SK-N-SH treated with all-trans-retinoic acid at 6 μM for 48 hours (cell line): ENCODE results near the gene RIPK4.

Source experiments
- ARNTL ChIP-seq: fragments of 450-650 bp; formaldehyde crosslinking; IDR thresholded peaks from 2 replicates; pipeline ENCODE4 v1.5.0; 2020; ENCODE audit warnings: low read depth, mild to moderate bottlenecking, moderate library complexity, borderline replicate concordance
- GLIS3 ChIP-seq: fragments of 250-450 bp; sonication (Bioruptor Pico); IDR thresholded peaks from 2 replicates; pipeline ENCODE4 v1.5.0; 2020; ENCODE audit warnings: mild to moderate bottlenecking, moderate library complexity
- ISL1 ChIP-seq: fragments of 250-450 bp; sonication (Bioruptor Pico); IDR thresholded peaks from 2 replicates; pipeline ENCODE4 v2.1.2; 2022; ENCODE audit warnings: mild to moderate bottlenecking, moderate library complexity
- PATZ1 ChIP-seq: fragments of 250-450 bp; sonication (Bioruptor Pico); IDR thresholded peaks from 2 replicates; pipeline ENCODE4 v1.8.0; 2020; ENCODE audit warnings: mild to moderate bottlenecking, moderate library complexity, borderline replicate concordance
- PPARA ChIP-seq: fragments of 250-450 bp; sonication (Bioruptor Pico); IDR thresholded peaks from 2 replicates; pipeline ENCODE4 v1.5.0; 2020; ENCODE audit warnings: mild to moderate bottlenecking, borderline replicate concordance
- RARB ChIP-seq: fragments of 250-450 bp; sonication (Bioruptor Pico); IDR thresholded peaks from 2 replicates; pipeline ENCODE4 v1.8.0; 2021; ENCODE audit warnings: mild to moderate bottlenecking, moderate library complexity
- TCF4 ChIP-seq: fragments of 250-450 bp; sonication (Bioruptor Pico); IDR thresholded peaks from 2 replicates; pipeline ENCODE4 v1.8.0; 2021; ENCODE audit warnings: mild to moderate bottlenecking, moderate library complexity, borderline replicate concordance
- TOX ChIP-seq: fragments of 250-450 bp; sonication (Bioruptor Pico); IDR thresholded peaks from 2 replicates; pipeline ENCODE4 v1.8.0; 2021; ENCODE audit warnings: mild to moderate bottlenecking, moderate library complexity, borderline replicate concordance
- TSHZ2 ChIP-seq: fragments of 250-450 bp; sonication (Bioruptor Pico); IDR thresholded peaks from 2 replicates; pipeline ENCODE4 v1.5.0; 2020; ENCODE audit warnings: mild to moderate bottlenecking, moderate library complexity
- ZFP3 ChIP-seq: fragments of 250-450 bp; sonication (Bioruptor Pico); IDR thresholded peaks from 2 replicates; pipeline ENCODE4 v1.5.0; 2020; ENCODE audit warnings: mild to moderate bottlenecking, moderate library complexity
- ZFP30 ChIP-seq: fragments of 450-650 bp; formaldehyde crosslinking; IDR thresholded peaks from 2 replicates; pipeline ENCODE4 v1.5.0; 2022; ENCODE audit warnings: mild to moderate bottlenecking, moderate library complexity
- ZNF565 ChIP-seq: fragments of 450-650 bp; formaldehyde crosslinking; conservative IDR thresholded peaks from 2 replicates; pipeline ENCODE4 v1.5.0; 2020; ENCODE audit warnings: low read depth, mild to moderate bottlenecking, moderate library complexity
- ZNF8 ChIP-seq: fragments of 450-650 bp; formaldehyde crosslinking; IDR thresholded peaks from 2 replicates; pipeline ENCODE4 v1.5.0; 2020; ENCODE audit warnings: mild to moderate bottlenecking, moderate library complexity
- TF ChIP-seq, protein P1 (sequence below): fragments of 250-450 bp; sonication (Bioruptor Pico); IDR thresholded peaks from 2 replicates; pipeline ENCODE4 v1.8.0; 2021; ENCODE audit warnings: low read depth, mild to moderate bottlenecking, moderate library complexity, borderline replicate concordance

- TF ChIP-seq RARB (no peak), ZFP30 (CRISPR knock-in tag) (no peak), TCF4 (CRISPR knock-in tag) (no peak), PPARA (CRISPR knock-in tag) (no peak), ARNTL (CRISPR knock-in tag) (no peak), ISL1 (CRISPR knock-in tag) (no peak), ZNF8 (CRISPR knock-in tag) (no peak), PATZ1 (no peak), ZNF565 (CRISPR knock-in tag) (no peak), TOX (CRISPR knock-in tag) (no peak), GLIS3 (CRISPR knock-in tag) (no peak), TSHZ2 (no peak), ZFP3 (no peak)
- TF ChIP-seq, protein P1, sequence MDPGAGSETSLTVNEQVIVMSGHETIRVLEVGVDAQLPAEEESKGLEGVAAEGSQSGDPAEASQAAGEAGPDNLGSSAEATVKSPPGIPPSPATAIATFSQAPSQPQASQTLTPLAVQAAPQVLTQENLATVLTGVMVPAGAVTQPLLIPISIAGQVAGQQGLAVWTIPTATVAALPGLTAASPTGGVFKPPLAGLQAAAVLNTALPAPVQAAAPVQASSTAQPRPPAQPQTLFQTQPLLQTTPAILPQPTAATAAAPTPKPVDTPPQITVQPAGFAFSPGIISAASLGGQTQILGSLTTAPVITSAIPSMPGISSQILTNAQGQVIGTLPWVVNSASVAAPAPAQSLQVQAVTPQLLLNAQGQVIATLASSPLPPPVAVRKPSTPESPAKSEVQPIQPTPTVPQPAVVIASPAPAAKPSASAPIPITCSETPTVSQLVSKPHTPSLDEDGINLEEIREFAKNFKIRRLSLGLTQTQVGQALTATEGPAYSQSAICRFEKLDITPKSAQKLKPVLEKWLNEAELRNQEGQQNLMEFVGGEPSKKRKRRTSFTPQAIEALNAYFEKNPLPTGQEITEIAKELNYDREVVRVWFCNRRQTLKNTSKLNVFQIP (CRISPR knock-in tag), result no peak
Measured at GRCh38 chr21:41712201-41712600, 54.7 kb downstream of the RIPK4 start.
